SHP77 treated with DMSO at 0.1 percent for 48 hours (cell line): ENCODE measurements around the gene WSB1.
"Not testable (repeated sequence)": the region's sequence is repeated elsewhere in the genome, so short reads cannot be mapped to it uniquely, and the experiment has no call there.

Experiments used
- DNase-seq: peaks from one replicate; lab custom pipeline; 2025; lab: John Stamatoyannopoulos, UW

WSB1 gene

GRCh38 chr17:27315796-27316465, 22.0 kb downstream of the WSB1 start:
- no peak for DNase-seq

DNA sequence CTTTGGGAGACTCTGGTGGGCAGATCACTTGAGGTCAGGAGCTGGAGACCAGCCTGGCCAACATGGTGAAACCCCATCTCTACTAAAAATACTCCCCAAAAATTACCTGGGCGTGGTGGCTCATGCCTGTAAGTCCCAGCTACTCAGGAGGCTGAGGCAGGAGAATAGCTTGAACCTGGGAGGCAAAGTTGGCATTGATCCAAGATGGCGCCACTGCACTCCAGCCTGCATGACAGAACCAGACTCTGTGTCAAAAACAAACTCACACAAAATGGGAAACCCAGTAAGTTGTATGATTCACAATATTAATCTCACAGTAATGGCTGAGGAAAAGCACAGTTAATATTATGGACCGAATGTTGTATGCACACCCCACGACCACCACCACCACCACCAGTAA, 24.3 kb downstream of the WSB1 start:
- no peak for DNase-seq

GRCh38 chr17:27318633-27319032, 24.7 kb downstream of the WSB1 start:
- DNase-seq, result no peak

DNA sequence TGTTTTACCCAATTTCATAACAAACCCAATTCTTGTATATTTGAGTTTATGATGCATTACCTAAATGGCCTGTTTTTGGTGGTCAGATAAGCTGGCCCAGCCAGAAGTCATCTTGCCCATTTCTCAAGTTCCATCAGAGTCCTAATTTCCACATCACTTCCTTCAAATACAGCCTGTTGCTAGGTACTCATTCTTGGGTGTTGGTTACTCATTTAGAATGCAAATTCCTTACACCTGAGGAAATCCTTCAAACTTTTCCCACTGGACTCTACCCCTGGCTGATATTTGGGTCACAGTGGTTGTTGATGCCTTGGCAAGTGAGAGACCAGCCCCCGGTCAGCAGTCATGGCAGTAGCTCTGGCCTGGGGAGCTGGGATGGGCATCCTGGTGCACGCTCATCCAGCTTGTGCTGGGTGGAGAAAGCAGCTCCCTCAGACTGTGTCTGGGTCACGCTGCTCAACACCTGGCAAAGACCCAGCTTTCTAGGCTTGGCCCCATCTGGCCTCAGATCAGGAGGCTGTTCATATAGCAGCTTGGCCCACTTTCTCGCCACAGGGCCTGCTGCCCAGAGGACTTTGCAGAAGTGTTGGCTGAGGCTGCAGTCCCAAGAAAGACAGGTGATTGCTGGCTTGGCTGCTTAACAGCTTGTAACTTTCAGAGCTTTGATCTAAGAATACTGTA, 25.8 kb downstream of the WSB1 start:
- DNase-seq, result no peak

- DNase-seq, result no peak
These were observed 26.3 kb downstream of the WSB1 start for GRCh38 chr17:27320222-27320560.

DNA sequence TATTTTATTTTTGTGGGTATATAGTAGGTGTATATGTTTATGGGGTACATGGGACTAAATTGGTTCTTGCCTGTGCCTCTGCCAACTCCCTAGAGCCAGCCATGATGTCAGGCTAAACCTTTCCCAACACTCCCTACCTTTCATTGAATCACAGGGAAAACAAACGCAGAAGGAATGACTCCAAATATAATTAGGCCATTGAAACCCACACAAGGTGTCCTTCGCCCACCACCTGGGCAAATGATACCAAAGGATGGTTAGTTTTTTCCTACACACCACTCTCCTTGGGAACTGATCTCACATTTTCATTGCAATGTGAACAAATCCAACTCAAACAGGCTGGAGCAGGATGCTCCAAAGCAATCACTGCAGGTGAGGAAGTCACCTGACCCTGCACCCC, 27.5 kb downstream of the WSB1 start:
- no peak for DNase-seq

DNA sequence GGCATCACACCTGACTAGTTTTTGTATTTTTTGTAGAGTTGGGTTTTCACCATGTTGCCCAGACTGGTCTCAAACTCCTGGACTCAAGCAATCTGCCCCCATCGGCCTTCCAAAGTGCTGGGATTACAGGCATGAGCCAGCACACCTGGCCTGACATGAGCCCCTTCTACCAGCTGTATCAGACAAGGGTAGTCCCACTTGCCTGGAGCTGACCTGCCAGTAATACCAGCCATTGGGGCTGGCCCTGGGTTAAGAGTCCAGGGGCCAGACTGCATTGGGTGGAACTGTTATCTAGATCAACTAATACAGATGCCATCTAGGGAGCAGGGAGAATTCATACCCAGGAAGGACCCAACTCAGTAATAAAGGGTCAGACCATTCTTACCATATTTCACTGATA, 28.1 kb downstream of the WSB1 start:
- no peak for DNase-seq

GRCh38 chr17:27322690-27323508, 29.0 kb downstream of the WSB1 start:
- no peak for DNase-seq

- no peak for DNase-seq
These were observed 29.8 kb downstream of the WSB1 start for GRCh38 chr17:27323538-27324215.

DNA sequence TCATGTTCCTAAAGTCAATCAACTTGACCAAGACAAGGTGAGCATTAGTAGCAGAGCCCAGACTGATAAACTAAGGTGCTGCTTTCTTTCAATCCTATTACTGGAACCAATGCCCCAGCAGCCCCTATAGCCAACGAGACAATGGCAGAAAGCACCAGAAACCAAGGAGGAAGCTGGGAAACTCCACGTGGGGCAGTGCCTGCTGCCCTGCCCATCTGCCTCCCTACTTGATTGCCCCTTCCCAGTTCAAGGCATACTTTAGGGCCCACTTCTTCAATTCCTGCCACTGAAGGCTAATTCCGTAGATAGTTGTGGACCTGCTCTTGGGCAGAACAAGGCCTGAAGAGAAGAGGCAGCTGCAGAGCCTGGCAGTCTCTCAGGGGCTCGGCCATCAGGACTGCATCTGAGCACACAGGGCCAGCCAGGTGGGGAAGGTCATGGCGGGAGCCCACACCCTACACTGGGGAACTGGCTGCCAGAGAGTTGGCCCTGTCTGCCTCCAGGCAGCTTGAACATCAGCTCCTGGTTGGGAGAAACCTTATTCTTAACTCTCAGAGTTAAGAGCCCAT, 30.9 kb downstream of the WSB1 start:
- no peak for DNase-seq

DNA sequence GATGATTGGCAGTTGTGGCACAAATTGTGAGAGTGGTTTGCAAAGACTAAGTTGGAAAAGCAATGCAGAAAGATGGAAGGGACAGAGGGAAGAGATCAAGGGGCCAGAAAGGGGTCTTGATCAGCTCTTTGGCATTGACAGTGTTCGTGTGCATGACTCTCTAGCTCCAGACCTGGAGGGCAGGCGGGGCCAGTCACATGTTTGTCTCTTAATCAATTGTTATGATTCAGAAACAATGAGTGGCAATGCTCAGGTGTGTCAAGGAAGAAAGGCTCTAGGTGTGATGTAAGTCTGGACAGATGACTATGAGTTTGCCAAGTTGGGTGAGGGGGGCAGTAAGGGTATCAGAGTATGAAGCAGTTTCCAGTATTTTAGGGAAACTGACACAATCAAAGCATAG, 32.1 kb downstream of the WSB1 start:
- no peak for DNase-seq

DNA sequence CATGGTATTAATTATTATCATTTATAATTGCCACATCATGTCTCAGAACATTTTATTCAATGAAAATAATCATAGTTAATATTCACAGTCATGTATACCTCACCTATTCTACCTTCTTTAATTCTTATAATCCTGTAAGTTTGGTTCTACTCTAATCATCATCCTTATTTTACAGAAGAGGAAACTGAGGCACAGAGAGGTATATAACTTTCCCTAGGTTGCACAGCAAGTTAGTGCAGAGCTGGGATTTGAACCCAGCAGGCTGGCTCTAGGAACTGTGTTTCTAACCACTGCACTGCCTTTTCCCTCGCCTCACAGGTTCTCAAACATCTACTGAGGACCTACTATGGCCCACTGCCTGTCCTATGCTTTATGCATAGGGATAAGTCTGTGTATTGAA, 32.7 kb downstream of the WSB1 start:
- no peak for DNase-seq

DNA sequence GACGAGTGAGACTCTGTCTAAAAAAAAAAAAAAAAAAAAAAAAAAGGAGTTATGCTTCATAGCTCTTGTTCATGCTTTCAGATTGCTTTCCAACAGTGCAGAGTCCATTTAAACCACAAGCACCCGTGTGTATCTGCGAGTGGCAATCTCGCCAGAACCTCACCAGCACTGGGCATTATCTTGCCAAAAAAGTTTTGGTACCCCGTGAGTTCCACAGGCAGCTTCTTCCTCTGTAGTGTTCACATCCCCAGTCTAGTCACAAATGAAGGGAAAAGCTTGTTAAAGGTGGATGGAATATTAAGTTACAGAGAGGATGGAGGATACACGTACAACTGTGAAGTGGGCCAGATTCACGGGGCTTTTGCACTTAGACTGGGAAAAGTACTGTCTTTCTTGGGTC, 33.5 kb downstream of the WSB1 start:
- DNase-seq, result no peak

DNA sequence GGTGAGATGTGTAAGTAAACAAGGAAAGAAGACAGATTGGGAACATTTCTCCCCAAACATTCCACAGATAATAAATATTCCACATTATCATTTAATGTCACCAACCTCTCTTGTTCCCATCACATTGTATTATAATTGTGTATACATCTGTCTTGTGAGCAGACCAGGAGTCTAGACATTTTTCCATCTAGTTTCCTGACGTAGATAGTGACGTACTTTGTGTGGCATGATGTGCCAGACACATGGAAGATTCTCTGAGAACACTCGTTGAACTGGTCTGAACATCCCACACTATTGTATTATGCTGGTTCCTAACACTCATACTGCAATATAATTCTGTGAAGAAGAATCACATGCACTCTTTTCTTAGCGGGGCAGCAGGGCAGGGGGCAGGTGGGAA, 34.0 kb downstream of the WSB1 start:
- no peak for DNase-seq

GRCh38 chr17:27328686-27329085, 34.8 kb downstream of the WSB1 start:
- not testable (repeated sequence) for DNase-seq

GRCh38 chr17:27329146-27329805, 35.4 kb downstream of the WSB1 start:
- DNase-seq, result no peak

DNA sequence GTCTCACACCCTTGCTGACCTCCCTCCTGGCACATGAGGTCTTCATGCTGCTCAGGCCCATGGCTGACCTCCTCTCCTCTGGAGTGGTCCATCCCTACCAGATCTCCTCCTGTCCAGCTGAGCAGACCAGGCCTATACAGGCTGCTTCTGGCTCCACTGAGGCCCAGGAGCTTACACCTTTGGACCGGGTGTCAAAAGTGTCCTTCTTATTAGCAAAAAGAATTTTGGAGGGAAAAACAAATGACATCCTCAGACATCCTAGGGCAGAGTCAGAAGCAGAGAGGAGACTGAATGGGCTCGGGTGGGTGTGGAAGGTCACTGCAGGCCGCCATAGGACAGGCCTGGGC, 38.1 kb downstream of the WSB1 start:
- DNase-seq, result no peak

- DNase-seq, result peak; percentile 87
These were observed 38.8 kb downstream of the WSB1 start for GRCh38 chr17:27332485-27333409.

- no peak for DNase-seq
These were observed 39.6 kb downstream of the WSB1 start for GRCh38 chr17:27333410-27333980.

- no peak for DNase-seq
These were observed 42.3 kb downstream of the WSB1 start for GRCh38 chr17:27336184-27336583.
